Measurements from ENCODE around the gene ZFX. TPM values are rescaled to one million over a fixed set of nuclear protein-coding genes. Genes with fewer than 3 reads are reported as not detected.
"Not testable (repeated sequence)": the region's sequence is repeated elsewhere in the genome, so short reads cannot be mapped to it uniquely, and the experiment has no call there.

ZFX gene
- total and polyA plus RNA-seq, 3 donors from 2014 or later, result 10.8 to 45.1 (median 38.5) TPM

DNA sequence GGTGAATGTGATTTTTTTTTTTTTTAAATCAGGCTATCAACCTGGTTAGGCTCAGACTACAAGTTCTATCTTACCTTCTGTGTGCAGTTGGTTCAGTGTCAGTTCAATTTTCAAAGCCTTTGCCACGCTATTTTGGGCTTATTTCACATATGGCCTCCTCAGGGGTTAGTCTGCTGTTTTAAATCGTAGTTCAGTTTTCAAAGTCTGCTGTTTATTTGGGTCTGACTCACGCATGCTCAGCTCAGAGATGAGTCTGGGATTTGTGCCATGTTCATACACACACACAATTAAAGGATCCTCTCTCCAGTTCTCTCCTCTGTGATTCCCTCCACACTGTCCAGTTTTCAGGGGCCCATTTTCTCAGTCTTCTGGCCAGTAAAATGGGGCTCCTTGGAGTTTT is 32.3 kb upstream of the ZFX start:
- intact Hi-C loops (cut with DNase I; ENCODE audit: low total_unique reads), result no loop called here
- no peak for TF ChIP-seq POLR2A (IDR thresholded peaks at IDR 0.05)
- TF ChIP-seq, protein P1, sequence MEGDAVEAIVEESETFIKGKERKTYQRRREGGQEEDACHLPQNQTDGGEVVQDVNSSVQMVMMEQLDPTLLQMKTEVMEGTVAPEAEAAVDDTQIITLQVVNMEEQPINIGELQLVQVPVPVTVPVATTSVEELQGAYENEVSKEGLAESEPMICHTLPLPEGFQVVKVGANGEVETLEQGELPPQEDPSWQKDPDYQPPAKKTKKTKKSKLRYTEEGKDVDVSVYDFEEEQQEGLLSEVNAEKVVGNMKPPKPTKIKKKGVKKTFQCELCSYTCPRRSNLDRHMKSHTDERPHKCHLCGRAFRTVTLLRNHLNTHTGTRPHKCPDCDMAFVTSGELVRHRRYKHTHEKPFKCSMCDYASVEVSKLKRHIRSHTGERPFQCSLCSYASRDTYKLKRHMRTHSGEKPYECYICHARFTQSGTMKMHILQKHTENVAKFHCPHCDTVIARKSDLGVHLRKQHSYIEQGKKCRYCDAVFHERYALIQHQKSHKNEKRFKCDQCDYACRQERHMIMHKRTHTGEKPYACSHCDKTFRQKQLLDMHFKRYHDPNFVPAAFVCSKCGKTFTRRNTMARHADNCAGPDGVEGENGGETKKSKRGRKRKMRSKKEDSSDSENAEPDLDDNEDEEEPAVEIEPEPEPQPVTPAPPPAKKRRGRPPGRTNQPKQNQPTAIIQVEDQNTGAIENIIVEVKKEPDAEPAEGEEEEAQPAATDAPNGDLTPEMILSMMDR (IDR thresholded peaks at IDR 0.05), result no peak
- Histone ChIP-seq H3K9me3 (no peaks in the 10 kb centered on the region), H3K4me1 (no peaks in the 10 kb centered on the region), H3K4me3 (no peak overlapping the region), H3K27me3 (no peaks in the 10 kb centered on the region), H3K36me3 (ENCODE audit: low read depth, missing control alignments) (no peaks in the 10 kb centered on the region), H3K27ac (peak overlapping the region; percentile 27 to 45)
- DNase-seq, result peak; percentile 41
- 35 to 74% methylated on average over 3 of the region's 3 CpGs for WGBS, 2 donors

DNA sequence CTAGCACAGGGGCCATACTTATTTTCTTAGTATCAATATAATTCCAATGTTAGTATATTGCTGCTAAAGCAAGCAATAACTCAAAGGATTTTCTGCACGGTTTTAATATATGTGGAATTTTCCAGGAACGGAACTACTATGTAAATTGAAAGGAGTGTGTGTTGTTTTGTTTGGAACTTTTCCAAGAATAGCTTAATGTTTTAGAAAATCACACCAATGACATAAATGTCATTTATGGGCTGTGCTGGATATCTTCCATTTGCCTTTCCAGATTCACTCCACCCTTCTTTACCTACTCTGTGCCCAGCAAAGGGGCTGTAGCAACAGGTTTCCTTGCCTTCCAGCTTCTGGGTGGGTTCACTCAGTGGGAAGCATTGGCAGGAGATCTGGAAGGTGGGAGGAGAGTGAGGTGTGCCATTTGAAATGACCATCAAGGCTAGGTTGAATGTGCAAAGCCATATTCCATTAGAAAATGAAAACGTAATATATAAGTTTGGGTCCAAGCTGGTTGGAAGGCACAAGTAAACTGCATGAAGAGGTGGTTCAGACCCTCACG is 25.2 kb upstream of the ZFX start:
- 60 to 64% methylated on average over 4 of the region's 4 CpGs for WGBS, 2 donors
- no peak overlapping the region for H3K4me3 ChIP-seq
- no peak for TF ChIP-seq POLR2A (IDR thresholded peaks at IDR 0.05)
- TF ChIP-seq, protein P1 (IDR thresholded peaks at IDR 0.05), result no peak
- DNase-seq, result no peak
- no peaks in the 10 kb centered on the region for H3K36me3 ChIP-seq (ENCODE audit: low read depth, missing control alignments)
- no peak overlapping the region for H3K27ac ChIP-seq
- H3K9me3 ChIP-seq, result no peaks in the 10 kb centered on the region
- H3K4me1 ChIP-seq, result peaks cover 3% of the 10 kb centered on the region
- no peaks in the 10 kb centered on the region for H3K27me3 ChIP-seq
- intact Hi-C loops (cut with DNase I; ENCODE audit: low total_unique reads), result no loop called here

DNA sequence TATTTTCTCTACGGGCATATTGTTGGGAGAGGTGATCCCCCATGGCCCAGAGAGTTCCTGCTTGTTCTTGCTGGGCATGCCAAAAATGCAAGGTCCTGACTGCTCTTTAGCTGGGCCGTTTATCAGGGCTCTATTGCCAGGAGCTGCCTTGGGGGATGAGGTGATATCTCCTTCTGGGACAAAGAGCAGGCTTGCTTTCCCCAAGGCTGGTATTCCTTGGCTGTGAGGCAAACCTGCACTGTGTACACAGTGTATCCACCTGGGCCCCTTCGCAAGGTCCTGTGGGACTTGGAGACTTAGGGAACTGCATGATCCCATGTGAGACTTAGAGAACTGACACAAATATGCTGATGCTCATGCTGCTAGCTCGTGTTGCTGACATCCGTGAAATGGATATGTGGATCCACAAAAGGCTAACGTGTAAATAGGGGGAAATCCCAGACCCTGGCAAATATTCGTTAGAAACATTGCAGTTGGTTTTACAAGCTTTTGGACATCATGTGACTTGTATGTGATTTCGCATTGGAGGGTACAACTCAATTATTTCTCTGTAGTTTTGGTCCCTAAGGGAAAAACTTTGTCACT is 24.4 kb upstream of the ZFX start:
- Histone ChIP-seq H3K27ac (peak overlapping the region in 1 of 2 donors; percentile 41), H3K4me1 (peaks cover 3% of the 10 kb centered on the region), H3K27me3 (no peaks in the 10 kb centered on the region), H3K36me3 (ENCODE audit: low read depth, missing control alignments) (no peaks in the 10 kb centered on the region), H3K9me3 (no peaks in the 10 kb centered on the region), H3K4me3 (no peak overlapping the region)
- 54 to 67% methylated on average over 1 to 5 of the region's 8 CpGs for WGBS, 2 donors
- intact Hi-C loops (cut with DNase I; ENCODE audit: low total_unique reads), result no loop called here
- DNase-seq, result peak; percentile 34
- no peak for TF ChIP-seq POLR2A (IDR thresholded peaks at IDR 0.05)
- TF ChIP-seq, protein P1 (IDR thresholded peaks at IDR 0.05), result no peak

DNA sequence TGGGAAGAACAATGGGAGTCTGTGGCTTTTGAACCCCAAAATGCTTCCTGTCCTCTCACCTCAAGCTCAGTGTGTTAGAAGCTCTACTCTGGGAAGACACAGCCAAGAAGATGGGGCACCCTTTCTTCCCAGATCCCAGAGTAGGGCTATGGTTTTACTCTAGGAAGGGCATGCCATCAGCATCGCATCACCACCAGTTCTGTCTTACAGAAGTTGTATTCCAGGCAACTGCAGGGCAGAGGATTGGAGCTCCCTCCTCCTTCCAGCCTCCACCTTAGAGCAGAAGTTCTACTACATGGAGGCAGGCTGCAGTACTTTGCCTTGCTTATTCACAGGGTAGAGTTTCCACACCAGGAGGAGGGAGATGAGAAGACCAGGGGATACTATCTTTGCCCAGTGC is 18.1 kb upstream of the ZFX start:
- H3K4me3 ChIP-seq, result no peak overlapping the region
- H3K27ac ChIP-seq, result no peak overlapping the region
- TF ChIP-seq, protein P1 (IDR thresholded peaks at IDR 0.05), result no peak
- no peak for TF ChIP-seq POLR2A (IDR thresholded peaks at IDR 0.05)
- no peaks in the 10 kb centered on the region for H3K27me3 ChIP-seq
- no peaks in the 10 kb centered on the region for H3K36me3 ChIP-seq (ENCODE audit: low read depth, missing control alignments)
- WGBS, 2 donors, result 100% methylated on average over 1 of the region's 1 CpG; no CpG with 5 or more reads in 1 of the 2 donors
- DNase-seq, result no peak
- no peaks in the 10 kb centered on the region for H3K9me3 ChIP-seq
- H3K4me1 ChIP-seq, result no peaks in the 10 kb centered on the region
- intact Hi-C loops (cut with DNase I; ENCODE audit: low total_unique reads), result no loop called here

DNA sequence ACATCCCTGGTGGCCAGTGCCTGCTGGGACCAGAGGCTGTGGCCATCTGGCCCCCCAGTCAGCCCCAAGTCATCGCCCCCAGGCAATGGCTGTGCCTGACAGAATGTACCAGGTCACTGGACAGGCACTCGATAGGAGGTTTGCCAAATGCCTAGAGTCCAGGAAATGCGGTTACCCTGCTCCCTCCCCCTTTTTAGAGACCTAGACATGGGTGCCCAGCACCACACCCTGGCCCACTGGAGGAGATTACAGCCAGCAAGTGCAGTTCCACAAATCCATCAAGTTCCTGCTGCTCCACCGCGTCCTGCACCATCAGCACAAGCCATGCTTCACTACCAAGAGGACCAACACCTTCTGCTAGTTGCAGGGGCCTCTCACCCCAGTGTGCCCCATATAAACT is 16.2 kb upstream of the ZFX start:
- intact Hi-C loops (cut with DNase I; ENCODE audit: low total_unique reads), result no loop called here
- Histone ChIP-seq H3K4me1 (no peaks in the 10 kb centered on the region), H3K9me3 (no peaks in the 10 kb centered on the region), H3K27me3 (no peaks in the 10 kb centered on the region), H3K27ac (no peak overlapping the region), H3K4me3 (no peak overlapping the region), H3K36me3 (ENCODE audit: low read depth, missing control alignments) (no peaks in the 10 kb centered on the region)
- no peak for TF ChIP-seq POLR2A (IDR thresholded peaks at IDR 0.05)
- TF ChIP-seq, protein P1 (IDR thresholded peaks at IDR 0.05), result no peak
- 90 to 93% methylated on average over 3 to 5 of the region's 5 CpGs for WGBS, 2 donors
- no peak for DNase-seq

DNA sequence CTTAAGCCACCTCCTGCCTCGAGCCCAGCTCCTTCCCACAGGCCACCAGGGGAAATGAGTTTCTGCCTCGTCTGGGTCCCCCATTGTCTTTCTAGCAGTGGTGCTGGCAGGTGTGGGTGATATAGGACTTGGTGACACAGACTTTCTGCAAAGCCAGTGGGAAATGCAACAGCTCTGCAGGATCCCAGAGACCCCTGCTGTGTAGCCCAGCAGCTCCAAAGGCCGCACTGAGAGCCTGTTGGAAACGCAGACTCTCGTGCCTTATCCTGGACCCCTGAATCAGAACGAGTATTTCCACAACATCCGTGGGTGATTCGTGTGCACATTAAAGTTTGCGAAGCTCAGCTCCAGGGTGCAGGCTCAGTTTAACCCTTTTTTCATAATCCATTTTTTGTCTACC is 13.8 kb upstream of the ZFX start:
- H3K9me3 ChIP-seq; intact Hi-C loops (cut with DNase I; ENCODE audit: low total_unique reads); H3K27ac ChIP-seq; H3K27me3 ChIP-seq; H3K36me3 ChIP-seq (ENCODE audit: low read depth, missing control alignments); H3K4me3 ChIP-seq; DNase-seq; H3K4me1 ChIP-seq: not testable (repeated sequence)
- WGBS, 2 donors, result 23 to 53% methylated on average over 4 to 7 of the region's 9 CpGs

Data from testis (tissue), 3 donors.